ENCODE results near the gene EPC2.

EPC2 gene

DNA sequence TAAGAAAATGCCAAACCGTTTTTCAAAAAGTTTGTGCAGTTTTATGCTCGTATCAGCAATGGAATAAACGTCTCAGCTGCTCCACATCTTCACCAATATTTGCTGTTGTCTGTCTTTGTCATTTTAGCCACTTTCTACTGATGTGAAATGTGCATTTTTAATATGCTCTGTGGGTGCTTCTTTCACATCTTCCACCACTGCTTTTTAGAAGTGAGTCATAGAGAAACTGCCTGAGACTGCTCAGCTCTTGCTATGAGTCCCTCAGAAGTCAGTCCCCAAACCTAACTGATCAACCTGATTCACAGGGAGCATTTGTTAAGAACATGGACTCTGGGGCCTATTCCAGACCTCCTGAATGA lies 41.0 kb upstream of the EPC2 start:
- DNase-seq = no peak
- no peak overlapping the region for H2BK5ac ChIP-seq (ENCODE audit: low read length)
- H2AK5ac ChIP-seq (ENCODE audit: low read length) = no peak overlapping the region
- H3K79me1 ChIP-seq (ENCODE audit: low read length) = no peaks in the 10 kb centered on the region
- WGBS (ENCODE audit: extremely low coverage, insufficient coverage, low lambda C conversion rate) = no CpG with 5 or more reads among the region's 3 CpGs
- H2BK120ac ChIP-seq (ENCODE audit: low read depth, low read length) = no peak overlapping the region
- H3K4me1 ChIP-seq (ENCODE audit: control insufficient read depth, low read depth, low read length) = no peaks in the 10 kb centered on the region
- H4K5ac ChIP-seq (ENCODE audit: low read length) = no peak overlapping the region
- no peaks in the 10 kb centered on the region for H3K27me3 ChIP-seq (ENCODE audit: insufficient read depth, low read length, poor library complexity)
- H3K18ac ChIP-seq (ENCODE audit: low read length) = no peak overlapping the region
- H3K23ac ChIP-seq (ENCODE audit: low read length) = no peak overlapping the region
- no peak overlapping the region for H3K4me2 ChIP-seq (ENCODE audit: low read length)
- H3K56ac ChIP-seq (ENCODE audit: low read length) = no peak overlapping the region
- no peak overlapping the region for H2BK15ac ChIP-seq (replicated peaks; ENCODE audit: low read depth)
- no peak overlapping the region for H3K27ac ChIP-seq (ENCODE audit: low read depth, low read length)
- no peaks in the 10 kb centered on the region for H3K79me2 ChIP-seq (ENCODE audit: control insufficient read depth, insufficient read depth, low read length)
- H3K4me3 ChIP-seq (ENCODE audit: low read length) = no peak overlapping the region
- H3K9ac ChIP-seq (ENCODE audit: low read length) = no peak overlapping the region
- no peaks in the 10 kb centered on the region for H3K36me3 ChIP-seq (ENCODE audit: control insufficient read depth, insufficient read depth, low read length)
- H3K4ac ChIP-seq (ENCODE audit: low read depth, low read length) = no peak overlapping the region
- no peak overlapping the region for H4K8ac ChIP-seq (ENCODE audit: low read depth, low read length)

DNA sequence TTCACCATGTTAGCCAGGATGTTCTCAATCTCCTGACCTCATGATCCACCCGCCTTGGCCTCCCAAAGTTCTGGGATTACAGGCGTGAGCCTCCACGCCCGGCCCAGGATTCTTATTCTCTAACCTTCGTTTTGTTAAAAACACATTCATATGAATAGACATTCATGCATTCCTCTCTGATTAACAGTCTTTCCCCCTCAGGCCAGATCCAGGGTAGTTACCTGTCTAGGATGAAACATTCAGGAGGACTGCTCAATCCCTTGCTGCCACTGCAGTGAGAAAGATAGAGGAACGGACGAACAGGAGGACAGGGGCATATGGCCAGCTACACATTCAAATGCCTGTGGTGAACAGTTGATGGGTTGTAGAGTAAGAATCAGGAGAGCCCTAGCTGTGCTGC lies 39.6 kb upstream of the EPC2 start:
- no CpG with 5 or more reads among the region's 7 CpGs for WGBS (ENCODE audit: extremely low coverage, insufficient coverage, low lambda C conversion rate)
- no peak for DNase-seq
- Histone ChIP-seq H3K79me1 (ENCODE audit: low read length) (no peaks in the 10 kb centered on the region), H3K27ac (ENCODE audit: low read depth, low read length) (no peak overlapping the region), H3K79me2 (ENCODE audit: control insufficient read depth, insufficient read depth, low read length) (no peaks in the 10 kb centered on the region), H4K5ac (ENCODE audit: low read length) (no peak overlapping the region), H3K27me3 (ENCODE audit: insufficient read depth, low read length, poor library complexity) (no peaks in the 10 kb centered on the region), H2AK5ac (ENCODE audit: low read length) (no peak overlapping the region), H4K8ac (ENCODE audit: low read depth, low read length) (no peak overlapping the region), H3K4ac (ENCODE audit: low read depth, low read length) (no peak overlapping the region), H3K4me3 (ENCODE audit: low read length) (no peak overlapping the region), H3K23ac (ENCODE audit: low read length) (no peak overlapping the region), H3K4me1 (ENCODE audit: control insufficient read depth, low read depth, low read length) (no peaks in the 10 kb centered on the region), H2BK120ac (ENCODE audit: low read depth, low read length) (no peak overlapping the region), H2BK15ac (replicated peaks; ENCODE audit: low read depth) (no peak overlapping the region), H3K4me2 (ENCODE audit: low read length) (no peak overlapping the region), H3K36me3 (ENCODE audit: control insufficient read depth, insufficient read depth, low read length) (no peaks in the 10 kb centered on the region), H3K18ac (ENCODE audit: low read length) (no peak overlapping the region), H3K9ac (ENCODE audit: low read length) (no peak overlapping the region), H2BK5ac (ENCODE audit: low read length) (no peak overlapping the region), H3K56ac (ENCODE audit: low read length) (no peak overlapping the region)

- H4K8ac ChIP-seq (ENCODE audit: low read depth, low read length) = no peak overlapping the region
- no peak overlapping the region for H3K9ac ChIP-seq (ENCODE audit: low read length)
- no peak overlapping the region for H2BK5ac ChIP-seq (ENCODE audit: low read length)
- no peaks in the 10 kb centered on the region for H3K79me2 ChIP-seq (ENCODE audit: control insufficient read depth, insufficient read depth, low read length)
- no peaks in the 10 kb centered on the region for H3K4me1 ChIP-seq (ENCODE audit: control insufficient read depth, low read depth, low read length)
- H3K27ac ChIP-seq (ENCODE audit: low read depth, low read length) = no peak overlapping the region
- no peak overlapping the region for H3K4me3 ChIP-seq (ENCODE audit: low read length)
- no peak overlapping the region for H2AK5ac ChIP-seq (ENCODE audit: low read length)
- H3K36me3 ChIP-seq (ENCODE audit: control insufficient read depth, insufficient read depth, low read length) = no peaks in the 10 kb centered on the region
- H2BK120ac ChIP-seq (ENCODE audit: low read depth, low read length) = no peak overlapping the region
- H2BK15ac ChIP-seq (replicated peaks; ENCODE audit: low read depth) = no peak overlapping the region
- no peak overlapping the region for H3K4me2 ChIP-seq (ENCODE audit: low read length)
- H3K23ac ChIP-seq (ENCODE audit: low read length) = peak overlapping the region; percentile 51
- H3K4ac ChIP-seq (ENCODE audit: low read depth, low read length) = no peak overlapping the region
- H4K5ac ChIP-seq (ENCODE audit: low read length) = no peak overlapping the region
- H3K56ac ChIP-seq (ENCODE audit: low read length) = no peak overlapping the region
- DNase-seq = peak; percentile 32
- no peaks in the 10 kb centered on the region for H3K79me1 ChIP-seq (ENCODE audit: low read length)
- no peaks in the 10 kb centered on the region for H3K27me3 ChIP-seq (ENCODE audit: insufficient read depth, low read length, poor library complexity)
- WGBS (ENCODE audit: extremely low coverage, insufficient coverage, low lambda C conversion rate) = no CpG with 5 or more reads among the region's 4 CpGs
- no peak overlapping the region for H3K18ac ChIP-seq (ENCODE audit: low read length)
These were observed 37.0 kb upstream of the EPC2 start for GRCh38 chr2:148607566-148607965.

DNA sequence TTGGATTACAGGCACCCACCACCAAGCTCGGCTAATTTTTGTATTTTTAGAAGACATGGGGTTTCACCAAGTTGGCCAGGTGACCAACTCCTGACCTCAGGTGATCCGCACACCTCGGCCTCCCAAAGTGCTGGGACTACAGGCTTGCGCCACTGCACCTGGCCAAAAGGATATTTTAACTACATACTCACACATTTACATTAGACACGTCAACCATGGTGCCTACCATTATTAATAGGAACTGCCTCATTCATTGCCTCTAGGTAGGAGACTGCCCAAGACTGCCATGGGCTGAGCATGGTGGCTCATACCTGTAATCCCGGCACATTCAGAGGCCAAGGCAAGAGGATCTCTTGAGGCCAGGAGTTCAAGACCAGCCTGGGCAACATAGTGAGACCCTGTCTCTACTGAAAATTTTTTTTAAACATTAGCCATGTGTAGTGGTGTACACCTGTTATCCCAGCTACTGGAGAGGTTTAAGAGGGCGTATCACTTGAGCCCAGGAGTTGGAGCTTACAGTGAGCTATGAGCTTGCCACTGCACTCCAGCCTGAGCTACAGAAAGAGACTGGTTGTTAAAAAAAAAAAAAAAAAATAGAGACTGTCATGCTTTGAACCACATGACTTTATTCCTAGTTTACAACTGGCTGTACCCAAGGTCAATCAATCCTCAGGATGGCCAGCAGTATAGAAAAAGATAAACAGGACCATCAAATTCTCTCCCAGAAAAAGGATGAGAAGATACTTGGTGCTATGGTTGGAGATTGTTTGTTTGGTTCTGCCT lies 31.1 kb upstream of the EPC2 start:
- H3K79me1 ChIP-seq (ENCODE audit: low read length) = no peaks in the 10 kb centered on the region
- no peak overlapping the region for H3K4me2 ChIP-seq (ENCODE audit: low read length)
- no peak overlapping the region for H3K27ac ChIP-seq (ENCODE audit: low read depth, low read length)
- H3K4ac ChIP-seq (ENCODE audit: low read depth, low read length) = no peak overlapping the region
- H3K27me3 ChIP-seq (ENCODE audit: insufficient read depth, low read length, poor library complexity) = no peaks in the 10 kb centered on the region
- H3K18ac ChIP-seq (ENCODE audit: low read length) = peak overlapping the region; percentile 42
- H3K36me3 ChIP-seq (ENCODE audit: control insufficient read depth, insufficient read depth, low read length) = no peaks in the 10 kb centered on the region
- H3K4me1 ChIP-seq (ENCODE audit: control insufficient read depth, low read depth, low read length) = peaks cover 11% of the 10 kb centered on the region
- DNase-seq = no peak
- H3K9ac ChIP-seq (ENCODE audit: low read length) = no peak overlapping the region
- H2BK5ac ChIP-seq (ENCODE audit: low read length) = no peak overlapping the region
- no peak overlapping the region for H2AK5ac ChIP-seq (ENCODE audit: low read length)
- no peak overlapping the region for H2BK15ac ChIP-seq (replicated peaks; ENCODE audit: low read depth)
- H3K4me3 ChIP-seq (ENCODE audit: low read length) = no peak overlapping the region
- H4K5ac ChIP-seq (ENCODE audit: low read length) = no peak overlapping the region
- no peak overlapping the region for H3K23ac ChIP-seq (ENCODE audit: low read length)
- H3K56ac ChIP-seq (ENCODE audit: low read length) = peak overlapping the region; percentile 22
- no peaks in the 10 kb centered on the region for H3K79me2 ChIP-seq (ENCODE audit: control insufficient read depth, insufficient read depth, low read length)
- peak overlapping the region; percentile 3 for H2BK120ac ChIP-seq (ENCODE audit: low read depth, low read length)
- WGBS (ENCODE audit: extremely low coverage, insufficient coverage, low lambda C conversion rate) = no CpG with 5 or more reads among the region's 7 CpGs
- no peak overlapping the region for H4K8ac ChIP-seq (ENCODE audit: low read depth, low read length)

GRCh38 chr2:148614014-148614321 lies 30.6 kb upstream of the EPC2 start:
- peak overlapping the region; percentile 83 for H2BK120ac ChIP-seq (ENCODE audit: low read depth, low read length)

More at GRCh38 chr2:148614014-148614321, 30.6 kb upstream of the EPC2 start:
- peaks cover 11% of the 10 kb centered on the region for H3K4me1 ChIP-seq (ENCODE audit: control insufficient read depth, low read depth, low read length)
- H2AK5ac ChIP-seq (ENCODE audit: low read length) = no peak overlapping the region
- H3K36me3 ChIP-seq (ENCODE audit: control insufficient read depth, insufficient read depth, low read length) = no peaks in the 10 kb centered on the region
- peak; percentile 78 for DNase-seq
- no peaks in the 10 kb centered on the region for H3K79me2 ChIP-seq (ENCODE audit: control insufficient read depth, insufficient read depth, low read length)
- no peak overlapping the region for H2BK5ac ChIP-seq (ENCODE audit: low read length)
- no peak overlapping the region for H2BK15ac ChIP-seq (replicated peaks; ENCODE audit: low read depth)
- no peak overlapping the region for H3K4me2 ChIP-seq (ENCODE audit: low read length)
- peak overlapping the region; percentile 81 for H3K18ac ChIP-seq (ENCODE audit: low read length)
- no peak overlapping the region for H3K4ac ChIP-seq (ENCODE audit: low read depth, low read length)
- no peak overlapping the region for H3K9ac ChIP-seq (ENCODE audit: low read length)
- no peak overlapping the region for H4K8ac ChIP-seq (ENCODE audit: low read depth, low read length)
- H3K79me1 ChIP-seq (ENCODE audit: low read length) = no peaks in the 10 kb centered on the region
- no peak overlapping the region for H4K5ac ChIP-seq (ENCODE audit: low read length)
- H3K23ac ChIP-seq (ENCODE audit: low read length) = no peak overlapping the region
- H3K27ac ChIP-seq (ENCODE audit: low read depth, low read length) = peak overlapping the region; percentile 67
- H3K4me3 ChIP-seq (ENCODE audit: low read length) = no peak overlapping the region
- no peaks in the 10 kb centered on the region for H3K27me3 ChIP-seq (ENCODE audit: insufficient read depth, low read length, poor library complexity)
- peak overlapping the region; percentile 74 for H3K56ac ChIP-seq (ENCODE audit: low read length)
